Astrocyte (in vitro differentiated cells and primary cell): ENCODE data around the gene MOB1B.

Experiments used
- EZH2 ChIP-seq: IDR thresholded peaks from 2 replicates; pipeline ENCODE4 v1.6.1; 2012; ENCODE audit warnings: mild to moderate bottlenecking, low read length, inconsistent platforms; ENCODE audit not compliant: insufficient read depth
- TF ChIP-seq, protein P1 (sequence below): IDR thresholded peaks from 2 replicates; pipeline ENCODE4 v1.5.1; 2011; ENCODE audit warnings: low read depth, mild to moderate bottlenecking, inconsistent platforms, low read length, moderate library complexity; ENCODE audit not compliant: insufficient read depth

DNA sequence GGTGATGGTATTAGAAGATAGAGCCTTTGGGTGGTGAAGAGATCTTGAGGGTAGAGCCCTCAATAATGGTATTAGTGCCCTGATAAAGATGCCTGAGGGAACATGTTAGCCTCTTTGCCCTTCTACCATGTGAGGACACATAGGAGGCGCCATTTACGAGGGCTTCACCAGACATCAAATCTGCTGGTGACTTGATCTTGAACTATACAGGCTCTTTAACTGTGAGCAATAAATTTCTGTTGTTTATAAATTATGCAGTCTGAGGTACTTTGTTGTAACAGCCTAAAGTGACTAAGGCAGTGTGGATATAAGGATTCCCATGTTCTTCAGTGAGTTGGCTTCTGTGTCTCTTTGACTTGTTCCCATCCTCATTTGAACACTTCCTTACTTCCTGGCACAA lies 11.8 kb downstream of the MOB1B start:
- TF ChIP-seq, protein P1, sequence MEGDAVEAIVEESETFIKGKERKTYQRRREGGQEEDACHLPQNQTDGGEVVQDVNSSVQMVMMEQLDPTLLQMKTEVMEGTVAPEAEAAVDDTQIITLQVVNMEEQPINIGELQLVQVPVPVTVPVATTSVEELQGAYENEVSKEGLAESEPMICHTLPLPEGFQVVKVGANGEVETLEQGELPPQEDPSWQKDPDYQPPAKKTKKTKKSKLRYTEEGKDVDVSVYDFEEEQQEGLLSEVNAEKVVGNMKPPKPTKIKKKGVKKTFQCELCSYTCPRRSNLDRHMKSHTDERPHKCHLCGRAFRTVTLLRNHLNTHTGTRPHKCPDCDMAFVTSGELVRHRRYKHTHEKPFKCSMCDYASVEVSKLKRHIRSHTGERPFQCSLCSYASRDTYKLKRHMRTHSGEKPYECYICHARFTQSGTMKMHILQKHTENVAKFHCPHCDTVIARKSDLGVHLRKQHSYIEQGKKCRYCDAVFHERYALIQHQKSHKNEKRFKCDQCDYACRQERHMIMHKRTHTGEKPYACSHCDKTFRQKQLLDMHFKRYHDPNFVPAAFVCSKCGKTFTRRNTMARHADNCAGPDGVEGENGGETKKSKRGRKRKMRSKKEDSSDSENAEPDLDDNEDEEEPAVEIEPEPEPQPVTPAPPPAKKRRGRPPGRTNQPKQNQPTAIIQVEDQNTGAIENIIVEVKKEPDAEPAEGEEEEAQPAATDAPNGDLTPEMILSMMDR = no peak
- no peak for TF ChIP-seq EZH2
